ENCODE measurements around the gene YY1. TPM values are rescaled to one million over a fixed set of nuclear protein-coding genes. Genes with fewer than 3 reads are reported as not detected.

Gene YY1
- total and polyA plus RNA-seq, 2 of the 8 experiments (the other 6 are each of a cell fraction or from before 2014, with no cell fraction given): 26.4 to 106 TPM

- no peak overlapping the region for H2AFZ ChIP-seq (ENCODE audit: low read length)
- H4K20me1 ChIP-seq (replicated peaks in 1 of 2; ENCODE audit: control insufficient read depth in 1 of 2, insufficient read depth in 2 of 2, low read length in 2 of 2): no peaks in the 10 kb centered on the region
- ChIA-PET CTCF (ENCODE audit: partially characterized antibody) (interaction anchor here (0.8 to 1.3 kb wide), 6 partner anchors 8 to 56 kb away, joined by 3 to 5 read pairs (median 4); no protein-coding TSS in a partner anchor), POLR2A (ENCODE audit: partially characterized antibody) (interaction anchor here (0.8 to 2.3 kb wide), 8 partner anchors 10 to 53 kb away, joined by 3 to 22 read pairs (median 4); partner anchors contain the start of gene SLC25A29)
- H2BK20ac ChIP-seq (ENCODE audit: low read length): no peak overlapping the region
- H3K4ac ChIP-seq (replicated peaks; ENCODE audit: insufficient read length, low read depth, low read length): no peak overlapping the region
- H3K27ac ChIP-seq (ENCODE audit: low read depth, low read length): no peak overlapping the region
- H3K23ac ChIP-seq (ENCODE audit: insufficient read length): no peak overlapping the region
- H3K18ac ChIP-seq (ENCODE audit: extremely low read depth, low read length): no peak overlapping the region
- DNase-seq (ENCODE audit: low read depth in 1 of 2, low spot score in 2 of 2) (no peak), FAIRE-seq (no peak)
- no peak overlapping the region for H2BK120ac ChIP-seq (replicated peaks; ENCODE audit: low read depth, low read length)
- H3K9ac ChIP-seq (replicated peaks in 1 of 4; ENCODE audit: extremely low read depth in 1 of 4, low read depth in 3 of 4, low read length in 3 of 4): no peak overlapping the region
- H2AK5ac ChIP-seq (ENCODE audit: low read depth, low read length): no peak overlapping the region
- no peak overlapping the region for H3K4me2 ChIP-seq (ENCODE audit: insufficient read depth in 1 of 2, low read depth in 2 of 2, low read length in 2 of 2)
- peaks cover 0 to 2% (median 0%) of the 10 kb centered on the region in 4 experiments; a peak in 3 of 7 replicates for H3K4me1 ChIP-seq (replicated peaks in 1 of 4; ENCODE audit: control insufficient read depth in 3 of 4, insufficient read depth in 4 of 4, low read length in 3 of 4)
- no peak overlapping the region for H3K14ac ChIP-seq (ENCODE audit: insufficient read length)
- H2BK15ac ChIP-seq (ENCODE audit: low read length): 0 out of 2 replicates have a peak overlapping the region, but pooled peaks have one; percentile 18
- no peaks in the 10 kb centered on the region for H3K79me1 ChIP-seq (ENCODE audit: low read depth, low read length)
- H3K23me2 ChIP-seq (ENCODE audit: low read depth, low read length): no peaks in the 10 kb centered on the region; the same call in 1 of the 2 replicates
- peak overlapping the region; percentile 48 for H4K8ac ChIP-seq (ENCODE audit: extremely low read depth, insufficient read depth, low read length)
- no peak overlapping the region for H4K91ac ChIP-seq (replicated peaks; ENCODE audit: insufficient read length, low read length)
- H3K36me3 ChIP-seq (ENCODE audit: control insufficient read depth in 2 of 4, insufficient read depth in 4 of 4, low read length in 3 of 4): no peaks in the 10 kb centered on the region
- no peaks in the 10 kb centered on the region; a peak in 2 of 7 replicates for H3K27me3 ChIP-seq (replicated peaks in 1 of 4; ENCODE audit: control insufficient read depth in 3 of 4, extremely low read depth in 1 of 4, insufficient read depth in 3 of 4, low read length in 3 of 4)
- H2BK5ac ChIP-seq (ENCODE audit: low read depth, low read length): peak overlapping the region; percentile 77
- no peaks in the 10 kb centered on the region for H3K79me2 ChIP-seq (ENCODE audit: control insufficient read depth in 1 of 2, insufficient read depth in 2 of 2, low read length in 2 of 2)
- 83% methylated on average over 9 of the region's 9 CpGs; no CpG with 5 or more reads in 1 of the 2 experiments for WGBS, 2 experiments (ENCODE audit: extremely low coverage in 1 of 2, insufficient coverage in 1 of 2, insufficient read length in 1 of 2, insufficient replicate concordance in 2 of 2, low coverage in 1 of 2, low lambda C conversion rate in 2 of 2, missing lambda C conversion rate in 1 of 2)
- H3K4me3 ChIP-seq (ENCODE audit: extremely low read depth in 1 of 4, insufficient read depth in 2 of 4, low read depth in 3 of 4, low read length in 4 of 4): no peak overlapping the region
- TF ChIP-seq E2F6 (IDR thresholded peaks at IDR 0.05) (peak; percentile 37; the same call in 1 of the 2 replicates), RXRA (IDR thresholded peaks at IDR 0.05; ENCODE audit: insufficient read depth, low read depth, low read length) (no peak), JUN (IDR thresholded peaks at IDR 0.05; ENCODE audit: low read depth, low read length) (no peak), CEBPB (IDR thresholded peaks at IDR 0.05; ENCODE audit: low read depth, low read length) (no peak), BACH1 (IDR thresholded peaks at IDR 0.05; ENCODE audit: low read length) (no peak), ASH2L (IDR thresholded peaks at IDR 0.05; ENCODE audit: low read length) (no peak), BCL11A (IDR thresholded peaks at IDR 0.05; ENCODE audit: low read depth in 2 of 2, low read length in 2 of 2) (no peak)
- H4K5ac ChIP-seq (ENCODE audit: insufficient read length, low read depth, low read length): no peak overlapping the region
- H3K9me3 ChIP-seq (ENCODE audit: insufficient read depth in 2 of 2, low read depth in 1 of 2, low read length in 1 of 2): no peaks in the 10 kb centered on the region
- H2BK12ac ChIP-seq (ENCODE audit: low read depth, low read length): peak overlapping the region; percentile 90; the same call in 1 of the 2 replicates
- H3K56ac ChIP-seq (replicated peaks; ENCODE audit: insufficient read length, low read depth, low read length): no peak overlapping the region
Measured at GRCh38 chr14:100321473-100322137, 82.7 kb downstream of the YY1 start.
